ENCODE data around the gene EPG5.

GRCh38 chr18:45957100-45957499 lies 10.0 kb downstream of the EPG5 start:
- TF ChIP-seq CTCF (conservative IDR thresholded peaks at IDR 0.05) (no peak), ZFX (IDR thresholded peaks at IDR 0.05) (no peak)

Measured in C4-2B (cell line).